Measurements from ENCODE around the gene BRF1.

The BRF1 gene

GRCh38 chr14:105313381-105314286 is 12.8 kb upstream of the BRF1 start:
- Histone ChIP-seq H3K14ac (ENCODE audit: low read length in 2 of 2) (no peak overlapping the region), H4K91ac (ENCODE audit: low read length) (peak overlapping the region; percentile 54), H2BK12ac (ENCODE audit: low read length in 2 of 2) (peak overlapping the region in 1 of 2 experiments; percentile 82), H2AK5ac (ENCODE audit: low read length, severe bottlenecking) (no peak overlapping the region), H3K36me3 (ENCODE audit: control insufficient read depth in 1 of 2, insufficient read depth in 2 of 2, low read depth in 1 of 2, low read length in 2 of 2) (no peaks in the 10 kb centered on the region), H3K79me1 (replicated peaks; ENCODE audit: low read length, poor library complexity, severe bottlenecking) (peaks cover 15% of the 10 kb centered on the region), H3K4me3 (ENCODE audit: insufficient read depth in 1 of 2, low read depth in 1 of 2, low read length in 2 of 2) (peak overlapping the region; percentile 73 to 82), H2BK5ac (ENCODE audit: low read depth, low read length, poor library complexity, severe bottlenecking) (no peak overlapping the region), H3K4ac (ENCODE audit: low read depth in 1 of 2, low read length in 2 of 2) (peak overlapping the region in 1 of 2 experiments; percentile 45), H3K23ac (ENCODE audit: low read length in 2 of 2) (peak overlapping the region in 1 of 2 experiments; percentile 81), H2AFZ (ENCODE audit: low read depth, low read length) (no peak overlapping the region), H3K9me3 (ENCODE audit: control insufficient read depth, low read length) (no peaks in the 10 kb centered on the region), H2BK15ac (ENCODE audit: low read depth, poor library complexity, severe bottlenecking) (peak overlapping the region; percentile 55), H2BK120ac (ENCODE audit: low read depth, low read length) (peak overlapping the region; percentile 91), H3K4me1 (ENCODE audit: control insufficient read depth, insufficient read depth, low read depth, low read length) (peaks cover 21% of the 10 kb centered on the region), H3K4me2 (ENCODE audit: low read length, poor library complexity, severe bottlenecking) (peak overlapping the region; percentile 73), H3K18ac (ENCODE audit: low read depth in 1 of 2, low read length in 2 of 2) (peak overlapping the region; percentile 69 to 71), H3K27ac (ENCODE audit: low read length, poor library complexity, severe bottlenecking) (no peak overlapping the region), H4K8ac (ENCODE audit: low read length) (peak overlapping the region; percentile 96), H3K9ac (ENCODE audit: low read length) (peak overlapping the region; percentile 85), H3K27me3 (ENCODE audit: control insufficient read depth in 1 of 2, insufficient read depth in 1 of 2, low read length in 2 of 2) (no peaks in the 10 kb centered on the region)
- WGBS: 35% methylated on average over 43 of the region's 48 CpGs
- peak; percentile 11 for DNase-seq

GRCh38 chr14:105312973-105313372 is 12.2 kb upstream of the BRF1 start:
- whole genome bisulfite sequencing: 97% methylated on average over 13 of the region's 13 CpGs
- no peak overlapping the region for H3K14ac ChIP-seq (ENCODE audit: low read length in 2 of 2)
- no peak for DNase-seq

GRCh38 chr14:105311838-105312237 is 11.0 kb upstream of the BRF1 start:
- H3K4me1 ChIP-seq (ENCODE audit: control insufficient read depth, insufficient read depth, low read depth, low read length): peaks cover 16% of the 10 kb centered on the region
- DNase-seq: no peak
- 70% methylated on average over 12 of the region's 12 CpGs for WGBS
- peak overlapping the region; percentile 4 for H4K91ac ChIP-seq (ENCODE audit: low read length)
- no peak overlapping the region for H3K4ac ChIP-seq (ENCODE audit: low read depth in 1 of 2, low read length in 2 of 2)
- no peak overlapping the region for H3K27ac ChIP-seq (ENCODE audit: low read length, poor library complexity, severe bottlenecking)
- no peak overlapping the region for H4K8ac ChIP-seq (ENCODE audit: low read length)
- no peak overlapping the region for H2BK120ac ChIP-seq (ENCODE audit: low read depth, low read length)
- H3K18ac ChIP-seq (ENCODE audit: low read depth in 1 of 2, low read length in 2 of 2): no peak overlapping the region
- no peak overlapping the region for H3K9ac ChIP-seq (ENCODE audit: low read length)
- H2BK5ac ChIP-seq (ENCODE audit: low read depth, low read length, poor library complexity, severe bottlenecking): no peak overlapping the region
- H2AK5ac ChIP-seq (ENCODE audit: low read length, severe bottlenecking): no peak overlapping the region
- no peak overlapping the region for H2BK12ac ChIP-seq (ENCODE audit: low read length in 2 of 2)
- no peak overlapping the region for H3K4me3 ChIP-seq (ENCODE audit: insufficient read depth in 1 of 2, low read depth in 1 of 2, low read length in 2 of 2)
- no peaks in the 10 kb centered on the region for H3K27me3 ChIP-seq (ENCODE audit: control insufficient read depth in 1 of 2, insufficient read depth in 1 of 2, low read length in 2 of 2)
- H3K36me3 ChIP-seq (ENCODE audit: control insufficient read depth in 1 of 2, insufficient read depth in 2 of 2, low read depth in 1 of 2, low read length in 2 of 2): no peaks in the 10 kb centered on the region
- H3K4me2 ChIP-seq (ENCODE audit: low read length, poor library complexity, severe bottlenecking): no peak overlapping the region
- no peak overlapping the region for H2BK15ac ChIP-seq (ENCODE audit: low read depth, poor library complexity, severe bottlenecking)
- no peak overlapping the region for H2AFZ ChIP-seq (ENCODE audit: low read depth, low read length)
- H3K23ac ChIP-seq (ENCODE audit: low read length in 2 of 2): no peak overlapping the region
- H3K79me1 ChIP-seq (replicated peaks; ENCODE audit: low read length, poor library complexity, severe bottlenecking): peaks cover 4% of the 10 kb centered on the region
- H3K14ac ChIP-seq (ENCODE audit: low read length in 2 of 2): no peak overlapping the region
- no peaks in the 10 kb centered on the region for H3K9me3 ChIP-seq (ENCODE audit: control insufficient read depth, low read length)

More at GRCh38 chr14:105312973-105313372, 12.2 kb upstream of the BRF1 start:
- Histone ChIP-seq H3K27me3 (ENCODE audit: control insufficient read depth in 1 of 2, insufficient read depth in 1 of 2, low read length in 2 of 2) (no peaks in the 10 kb centered on the region), H3K18ac (ENCODE audit: low read depth in 1 of 2, low read length in 2 of 2) (no peak overlapping the region), H3K9ac (ENCODE audit: low read length) (peak overlapping the region; percentile 85), H3K4ac (ENCODE audit: low read depth in 1 of 2, low read length in 2 of 2) (no peak overlapping the region), H2AFZ (ENCODE audit: low read depth, low read length) (no peak overlapping the region), H3K36me3 (ENCODE audit: control insufficient read depth in 1 of 2, insufficient read depth in 2 of 2, low read depth in 1 of 2, low read length in 2 of 2) (no peaks in the 10 kb centered on the region), H2AK5ac (ENCODE audit: low read length, severe bottlenecking) (no peak overlapping the region), H3K79me1 (replicated peaks; ENCODE audit: low read length, poor library complexity, severe bottlenecking) (peaks cover 12% of the 10 kb centered on the region), H4K91ac (ENCODE audit: low read length) (peak overlapping the region; percentile 54), H2BK15ac (ENCODE audit: low read depth, poor library complexity, severe bottlenecking) (no peak overlapping the region), H2BK120ac (ENCODE audit: low read depth, low read length) (no peak overlapping the region), H3K4me2 (ENCODE audit: low read length, poor library complexity, severe bottlenecking) (no peak overlapping the region), H3K27ac (ENCODE audit: low read length, poor library complexity, severe bottlenecking) (no peak overlapping the region), H3K4me3 (ENCODE audit: insufficient read depth in 1 of 2, low read depth in 1 of 2, low read length in 2 of 2) (no peak overlapping the region), H3K9me3 (ENCODE audit: control insufficient read depth, low read length) (no peaks in the 10 kb centered on the region), H3K4me1 (ENCODE audit: control insufficient read depth, insufficient read depth, low read depth, low read length) (peaks cover 21% of the 10 kb centered on the region), H2BK12ac (ENCODE audit: low read length in 2 of 2) (peak overlapping the region in 1 of 2 experiments; percentile 82), H3K23ac (ENCODE audit: low read length in 2 of 2) (peak overlapping the region in 1 of 2 experiments; percentile 40), H2BK5ac (ENCODE audit: low read depth, low read length, poor library complexity, severe bottlenecking) (no peak overlapping the region), H4K8ac (ENCODE audit: low read length) (no peak overlapping the region)

- no peak overlapping the region for H2AK5ac ChIP-seq (ENCODE audit: low read length, severe bottlenecking)
- no peaks in the 10 kb centered on the region for H3K27me3 ChIP-seq (ENCODE audit: control insufficient read depth in 1 of 2, insufficient read depth in 1 of 2, low read length in 2 of 2)
- no peak overlapping the region for H3K9ac ChIP-seq (ENCODE audit: low read length)
- no peak overlapping the region for H3K14ac ChIP-seq (ENCODE audit: low read length in 2 of 2)
- no peak overlapping the region for H2AFZ ChIP-seq (ENCODE audit: low read depth, low read length)
- H4K91ac ChIP-seq (ENCODE audit: low read length): no peak overlapping the region
- no peak overlapping the region for H3K4me2 ChIP-seq (ENCODE audit: low read length, poor library complexity, severe bottlenecking)
- H3K36me3 ChIP-seq (ENCODE audit: control insufficient read depth in 1 of 2, insufficient read depth in 2 of 2, low read depth in 1 of 2, low read length in 2 of 2): peaks cover 0 to 3% of the 10 kb centered on the region in 2 experiments
- no peak overlapping the region for H2BK12ac ChIP-seq (ENCODE audit: low read length in 2 of 2)
- 88% methylated on average over 8 of the region's 8 CpGs for WGBS
- H2BK120ac ChIP-seq (ENCODE audit: low read depth, low read length): no peak overlapping the region
- H2BK5ac ChIP-seq (ENCODE audit: low read depth, low read length, poor library complexity, severe bottlenecking): no peak overlapping the region
- H4K8ac ChIP-seq (ENCODE audit: low read length): no peak overlapping the region
- no peaks in the 10 kb centered on the region for H3K9me3 ChIP-seq (ENCODE audit: control insufficient read depth, low read length)
- no peak overlapping the region for H3K18ac ChIP-seq (ENCODE audit: low read depth in 1 of 2, low read length in 2 of 2)
- peaks cover 7% of the 10 kb centered on the region for H3K4me1 ChIP-seq (ENCODE audit: control insufficient read depth, insufficient read depth, low read depth, low read length)
- no peak overlapping the region for H3K4ac ChIP-seq (ENCODE audit: low read depth in 1 of 2, low read length in 2 of 2)
- no peak overlapping the region for H3K23ac ChIP-seq (ENCODE audit: low read length in 2 of 2)
- DNase-seq: no peak
- no peak overlapping the region for H3K4me3 ChIP-seq (ENCODE audit: insufficient read depth in 1 of 2, low read depth in 1 of 2, low read length in 2 of 2)
- H2BK15ac ChIP-seq (ENCODE audit: low read depth, poor library complexity, severe bottlenecking): no peak overlapping the region
- H3K27ac ChIP-seq (ENCODE audit: low read length, poor library complexity, severe bottlenecking): no peak overlapping the region
- peaks cover 2% of the 10 kb centered on the region for H3K79me1 ChIP-seq (replicated peaks; ENCODE audit: low read length, poor library complexity, severe bottlenecking)
Observed at GRCh38 chr14:105309371-105309770, 8.6 kb upstream of the BRF1 start.

All from mesenchymal stem cell (in vitro differentiated cells and primary cell).